RPMI7951 (cell line): ENCODE measurements around the gene LMNTD2. TPM values are rescaled to one million over a fixed set of nuclear protein-coding genes. Genes with fewer than 3 reads are reported as not detected.

Experiments used
- DNase-seq: peaks from one replicate; pipeline ENCODE4 v3.0.0-alpha.2; 2012; ENCODE audit warnings: low read depth
- total RNA-seq: library from RNA; depleted of rRNA; stranded (reverse); fragments of >200 nt; shearing (Covaris generic); gene quantifications from 2 replicates; pipeline ENCODE4 v1.2.3, GENCODE V29; 2014; rRNA removed

Gene LMNTD2, protein sequence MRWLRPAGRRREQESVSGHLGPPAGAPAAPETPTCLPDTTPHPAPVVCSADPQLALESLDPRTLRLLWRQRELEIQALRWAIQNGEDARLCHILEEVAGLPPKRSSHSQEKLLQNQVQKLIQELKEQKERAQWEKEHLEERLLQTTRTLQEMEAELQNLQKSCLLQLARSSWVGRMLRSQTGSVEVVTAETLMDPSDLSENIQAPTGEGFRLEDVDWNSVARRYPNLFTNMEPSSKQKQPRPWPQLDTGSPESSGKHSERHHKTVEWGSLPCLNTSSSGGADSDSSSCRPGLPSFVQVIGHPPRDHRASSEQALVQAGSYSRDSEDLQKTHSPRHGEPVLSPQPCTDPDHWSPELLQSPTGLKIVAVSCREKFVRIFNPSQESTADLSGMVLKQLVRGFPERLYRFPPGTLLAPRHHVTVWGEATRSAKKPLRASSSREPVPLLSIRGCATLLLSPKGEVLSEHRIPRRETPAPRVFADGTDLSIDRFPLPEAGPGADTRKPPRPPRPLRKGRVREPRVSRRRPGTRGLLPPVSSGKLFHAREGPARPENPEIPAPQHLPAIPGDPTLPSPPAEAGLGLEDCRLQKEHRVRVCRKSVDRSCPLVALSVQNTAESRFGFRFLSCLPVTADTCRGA
- total RNA-seq = 0.24 and 0.29 TPM in 2 replicates

DNA sequence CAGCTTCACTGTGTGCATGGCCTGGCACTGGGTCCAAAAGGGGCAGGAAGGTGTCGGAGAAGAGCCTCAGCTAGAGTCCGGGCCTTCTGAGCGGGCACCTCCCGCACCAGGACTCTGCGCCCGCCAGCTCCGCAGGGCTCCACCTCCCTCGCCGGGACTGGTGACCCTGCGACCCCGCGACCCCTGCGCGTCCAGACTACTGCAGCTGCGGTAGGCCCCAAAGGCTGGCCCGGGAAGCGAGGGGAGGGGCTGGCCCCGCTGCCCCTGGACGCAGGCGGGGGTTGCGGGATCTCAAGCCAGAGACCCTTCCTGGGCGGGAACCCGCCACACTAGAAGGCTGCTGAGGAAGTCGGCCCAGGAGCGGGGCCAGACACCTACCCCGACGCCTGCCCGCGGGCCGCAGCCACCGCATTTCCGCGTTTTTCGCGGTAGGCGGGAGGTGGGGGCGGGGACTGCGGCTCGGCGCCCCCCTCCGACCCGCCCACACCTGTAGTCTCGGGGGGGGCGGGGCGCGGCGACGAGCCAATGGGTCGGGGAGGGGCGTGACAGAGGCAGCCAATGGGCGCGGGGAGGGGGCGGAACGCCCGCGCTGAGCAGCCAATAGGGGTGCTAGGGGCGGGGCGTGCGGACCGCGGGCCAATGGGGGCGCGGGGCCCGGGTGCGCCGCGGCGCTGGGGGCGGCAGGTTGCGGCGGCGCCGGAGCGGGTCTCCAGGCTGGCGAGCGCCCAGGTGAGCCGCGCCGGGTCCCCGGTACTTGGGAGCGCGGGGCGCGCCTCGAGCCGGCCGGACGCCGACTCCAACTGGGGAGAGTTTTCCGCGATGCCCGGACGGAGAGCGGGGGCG, at the start of gene LMNTD2, which contains the start of gene RASSF7:
Gene LMNTD2 (minus strand): TSS at position 434 of the 843 bp plus-strand sequence. CDS start 22 bp downstream, at position 412.
Gene RASSF7 (plus strand): TSS at position 666 of the 843 bp plus-strand sequence. CDS start 799 bp downstream, outside the sequence.
- peak; percentile 73 for DNase-seq

DNA sequence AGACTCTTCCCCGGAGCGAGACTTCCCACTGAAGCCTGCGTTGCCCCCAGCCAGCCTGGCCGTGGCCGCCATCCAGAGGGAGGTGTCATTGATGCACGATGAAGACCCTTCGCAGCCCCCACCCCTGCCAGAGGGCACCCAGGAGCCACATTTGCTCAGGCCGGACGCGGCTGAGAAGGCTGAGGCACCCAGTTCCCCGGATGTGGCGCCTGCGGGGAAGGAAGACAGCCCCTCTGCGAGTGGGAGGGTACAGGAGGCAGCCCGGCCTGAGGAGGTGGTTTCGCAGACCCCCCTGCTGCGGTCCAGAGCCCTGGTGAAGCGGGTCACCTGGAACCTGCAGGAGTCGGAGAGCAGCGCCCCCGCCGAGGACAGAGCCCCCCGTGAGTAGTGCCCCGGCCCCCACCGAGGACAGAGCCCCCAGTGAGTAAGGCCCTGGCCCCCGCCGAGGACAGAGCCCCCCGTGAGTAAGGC, 48.8 kb upstream of the LMNTD2 start:
- DNase-seq = no peak

DNA sequence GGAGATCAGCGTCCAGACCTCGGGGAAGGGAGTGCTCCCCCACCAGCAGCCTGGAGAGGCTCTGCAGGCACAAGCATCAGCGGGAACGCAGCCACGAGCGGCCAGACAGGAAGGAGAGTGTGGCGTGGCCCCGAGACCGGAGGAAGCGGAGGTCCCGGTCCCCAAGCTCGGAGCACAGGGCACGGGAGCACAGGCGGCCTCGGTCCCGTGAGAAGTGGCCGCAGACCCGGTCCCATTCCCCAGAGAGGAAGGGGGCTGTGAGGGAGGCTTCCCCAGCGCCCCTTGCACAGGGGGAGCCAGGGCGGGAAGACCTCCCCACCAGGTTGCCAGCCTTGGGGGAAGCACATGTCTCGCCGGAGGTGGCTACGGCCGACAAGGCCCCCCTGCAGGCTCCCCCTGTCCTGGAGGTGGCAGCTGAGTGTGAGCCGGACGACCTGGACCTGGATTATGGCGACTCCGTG, 48.3 kb upstream of the LMNTD2 start:
- DNase-seq = no peak

DNA sequence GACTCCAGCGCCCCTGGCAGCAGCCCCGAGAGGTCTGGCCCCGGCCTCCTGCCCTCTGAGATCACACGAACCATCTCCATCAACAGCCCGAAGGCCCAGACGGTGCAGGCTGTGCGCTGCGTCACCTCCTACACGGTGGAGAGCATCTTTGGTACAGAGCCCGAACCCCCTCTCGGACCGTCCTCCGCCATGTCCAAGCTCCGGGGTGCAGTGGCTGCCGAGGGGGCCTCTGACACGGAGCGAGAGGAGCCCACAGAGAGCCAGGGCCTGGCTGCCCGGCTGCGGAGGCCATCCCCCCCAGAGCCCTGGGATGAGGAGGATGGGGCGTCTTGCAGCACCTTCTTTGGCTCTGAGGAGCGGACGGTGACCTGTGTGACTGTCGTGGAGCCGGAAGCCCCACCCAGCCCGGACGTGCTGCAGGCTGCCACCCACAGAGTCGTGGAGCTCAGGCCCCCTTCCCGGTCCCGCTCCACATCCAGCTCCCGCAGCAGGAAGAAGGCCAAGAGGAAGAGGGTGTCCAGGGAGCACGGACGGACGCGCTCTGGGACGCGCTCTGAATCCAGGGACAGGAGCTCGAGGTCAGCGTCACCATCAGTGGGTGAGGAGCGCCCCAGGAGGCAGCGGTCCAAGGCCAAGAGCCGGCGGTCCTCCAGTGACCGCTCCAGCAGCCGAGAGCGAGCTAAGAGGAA, 47.6 kb upstream of the LMNTD2 start:
- DNase-seq = no peak

DNA sequence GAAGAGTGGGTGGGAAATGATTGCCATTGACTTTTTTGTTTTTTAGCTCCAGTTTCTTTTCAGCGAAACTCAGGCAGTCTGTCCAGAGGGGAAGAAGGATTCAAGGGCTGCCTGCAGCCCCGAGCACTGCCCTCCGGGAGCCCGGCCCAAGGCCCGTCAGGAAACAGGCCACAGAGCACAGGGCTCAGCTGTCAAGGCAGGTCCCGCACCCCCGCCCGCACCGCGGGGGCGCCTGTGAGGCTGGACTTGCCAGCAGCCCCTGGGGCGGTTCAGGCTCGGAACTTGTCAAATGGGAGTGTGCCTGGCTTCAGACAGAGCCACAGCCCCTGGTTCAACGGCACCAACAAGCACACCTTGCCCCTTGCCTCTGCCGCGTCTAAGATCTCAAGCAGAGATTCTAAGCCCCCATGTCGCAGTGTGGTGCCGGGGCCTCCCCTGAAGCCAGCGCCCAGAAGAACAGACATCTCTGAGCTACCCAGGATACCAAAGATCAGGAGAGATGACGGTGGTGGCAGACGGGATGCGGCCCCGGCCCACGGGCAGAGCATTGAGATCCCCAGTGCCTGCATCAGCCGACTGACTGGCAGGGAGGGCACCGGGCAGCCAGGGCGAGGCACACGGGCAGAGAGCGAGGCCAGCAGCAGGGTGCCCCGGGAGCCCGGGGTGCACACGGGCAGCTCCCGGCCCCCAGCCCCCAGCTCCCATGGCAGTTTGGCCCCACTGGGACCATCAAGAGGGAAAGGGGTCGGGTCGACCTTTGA, 46.7 kb upstream of the LMNTD2 start:
- no peak for DNase-seq

DNA sequence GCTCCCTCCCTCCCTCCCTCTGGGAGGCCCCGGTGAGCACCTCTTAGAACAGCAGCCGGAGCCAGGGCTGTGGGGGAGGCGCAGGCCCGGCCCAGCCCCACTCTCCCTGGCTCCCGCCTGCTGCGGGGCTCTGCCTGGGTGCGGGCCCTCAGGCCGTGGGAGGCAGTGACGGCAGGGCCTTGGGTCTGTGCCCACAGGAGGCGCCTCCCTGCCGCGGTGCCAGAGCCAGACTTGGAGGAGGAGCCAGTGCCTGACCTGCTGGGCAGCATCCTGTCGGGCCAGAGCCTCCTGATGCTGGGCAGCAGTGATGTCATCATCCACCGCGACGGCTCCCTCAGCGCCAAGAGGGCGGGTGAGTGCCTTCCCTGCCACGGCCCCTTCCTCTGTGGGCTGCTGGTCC, 45.7 kb upstream of the LMNTD2 start:
- DNase-seq = no peak

DNA sequence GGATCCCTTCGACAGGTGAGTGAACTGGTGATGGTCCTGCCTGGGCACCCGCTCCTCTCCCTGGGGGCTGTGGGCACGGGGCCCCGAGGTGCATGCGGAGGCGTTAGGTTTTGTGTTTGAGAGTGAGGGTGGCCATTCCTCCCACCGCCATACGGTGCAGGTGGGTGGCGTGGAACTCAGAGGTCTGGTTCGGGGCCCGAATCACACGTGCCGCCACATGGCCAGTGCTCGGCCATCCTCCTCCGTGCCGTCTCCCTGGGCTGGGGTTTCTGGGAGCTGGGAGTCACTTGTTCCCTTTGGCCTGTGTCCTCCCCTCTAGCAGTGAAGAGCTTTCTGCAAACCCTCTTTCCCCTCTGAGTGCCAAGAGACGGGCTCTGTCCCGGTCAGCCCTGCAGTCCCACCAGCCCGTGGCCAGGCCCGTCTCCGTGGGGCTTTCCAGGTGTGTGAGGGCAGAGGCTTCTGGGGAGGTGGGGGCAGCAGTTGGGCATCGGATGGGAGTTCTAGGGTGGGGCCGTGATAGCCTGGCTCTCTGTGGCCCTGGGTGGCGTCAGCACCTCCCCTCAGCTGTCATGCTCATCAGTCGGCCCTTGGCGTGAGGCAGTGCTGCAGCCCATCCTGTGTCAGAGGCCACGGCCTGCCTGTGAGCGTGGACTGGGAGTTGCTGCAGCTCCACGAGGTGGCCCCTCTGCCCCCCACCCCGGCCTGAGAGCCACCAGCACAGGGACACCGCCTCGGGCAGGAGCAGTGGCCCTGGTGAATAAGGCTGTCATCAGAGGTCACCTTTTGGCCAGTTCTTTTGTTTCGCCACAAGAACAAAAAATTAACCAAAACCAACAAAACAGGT, 45.0 kb upstream of the LMNTD2 start:
- no peak for DNase-seq

DNA sequence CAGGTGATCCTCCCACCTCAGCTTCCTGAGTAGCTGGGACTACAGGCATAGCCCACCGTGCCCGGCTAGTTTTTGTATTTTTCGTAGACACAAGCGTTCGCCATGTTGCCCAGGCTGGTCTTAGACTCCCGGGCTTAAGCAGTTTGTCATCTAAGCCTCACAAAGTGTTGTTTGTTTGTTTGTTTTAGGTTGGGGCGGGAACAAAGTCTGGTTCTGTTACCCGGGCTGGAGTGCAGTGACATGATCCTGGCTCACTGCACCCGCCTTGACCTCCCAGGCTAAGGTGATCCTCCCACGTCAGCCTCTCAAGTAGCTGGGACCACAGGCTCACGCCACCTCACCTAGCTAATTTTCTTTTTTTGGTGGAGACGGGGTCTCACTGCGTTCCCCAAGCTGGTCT, 42.6 kb upstream of the LMNTD2 start:
- no peak for DNase-seq

DNA sequence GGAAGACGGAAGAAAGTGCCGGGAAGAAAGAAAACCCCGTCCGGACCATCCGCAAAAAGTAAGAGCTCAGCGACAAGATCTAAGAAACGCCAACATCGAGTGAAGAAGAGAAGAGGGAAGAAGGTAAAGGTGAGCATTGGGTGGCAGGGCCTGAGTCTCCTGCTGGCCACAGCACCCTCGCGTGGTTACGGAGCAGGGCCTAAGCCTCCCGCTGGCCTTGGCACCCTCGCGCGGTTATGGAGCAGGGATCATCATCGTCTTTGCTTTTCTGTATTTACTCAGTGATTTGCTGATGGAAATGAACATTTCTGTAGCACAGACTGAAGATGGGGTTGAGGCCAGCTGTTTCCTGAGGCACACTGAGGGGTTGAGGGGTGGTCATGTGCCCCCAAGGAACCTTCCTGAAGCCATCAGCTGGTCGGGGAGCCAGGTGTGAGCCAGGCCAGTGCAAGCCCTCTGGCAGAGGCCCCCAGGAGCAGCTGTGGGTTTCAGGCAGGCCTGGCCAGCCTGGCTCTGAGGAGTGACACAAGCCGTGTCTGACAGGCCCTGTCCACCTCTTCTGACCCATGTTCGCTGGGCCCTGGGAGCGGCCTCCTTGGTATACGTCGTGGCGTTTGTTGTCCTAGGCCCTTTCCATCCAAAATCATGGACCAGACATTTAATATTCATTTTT, 41.2 kb upstream of the LMNTD2 start:
- DNase-seq = no peak

DNA sequence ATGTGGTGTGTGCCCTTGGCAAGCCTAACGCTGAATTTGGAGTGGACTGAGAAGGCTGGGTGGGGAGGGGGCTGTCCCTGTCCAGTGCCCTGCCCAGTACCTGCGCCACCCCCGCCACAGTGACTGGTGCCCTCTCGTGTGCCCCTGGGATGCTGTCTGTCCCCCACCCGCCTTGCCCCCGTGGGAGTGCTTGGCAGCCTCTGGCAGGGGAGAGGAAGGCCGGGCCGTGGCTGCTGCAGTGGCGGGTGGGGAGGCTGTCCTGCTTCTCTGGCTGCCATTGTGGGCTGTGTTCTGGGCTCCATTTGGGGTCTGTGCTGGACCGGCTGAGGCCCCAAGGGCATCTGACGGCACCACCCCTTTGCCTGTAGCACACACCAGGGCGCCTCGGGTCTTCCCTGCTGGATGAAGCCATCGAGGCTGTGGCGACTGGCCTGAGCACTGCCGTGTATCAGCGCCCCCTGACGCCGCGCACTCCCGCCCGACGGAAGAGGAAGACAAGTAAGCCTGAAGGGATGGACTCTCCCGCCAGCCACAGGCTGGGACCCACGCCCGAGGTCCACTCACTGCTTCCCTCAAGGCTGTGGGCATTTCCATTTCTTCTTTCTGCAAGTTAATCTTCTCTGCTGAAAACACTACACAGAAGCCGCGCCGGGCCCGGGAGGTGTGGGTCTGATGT, 37.6 kb upstream of the LMNTD2 start:
- no peak for DNase-seq

DNA sequence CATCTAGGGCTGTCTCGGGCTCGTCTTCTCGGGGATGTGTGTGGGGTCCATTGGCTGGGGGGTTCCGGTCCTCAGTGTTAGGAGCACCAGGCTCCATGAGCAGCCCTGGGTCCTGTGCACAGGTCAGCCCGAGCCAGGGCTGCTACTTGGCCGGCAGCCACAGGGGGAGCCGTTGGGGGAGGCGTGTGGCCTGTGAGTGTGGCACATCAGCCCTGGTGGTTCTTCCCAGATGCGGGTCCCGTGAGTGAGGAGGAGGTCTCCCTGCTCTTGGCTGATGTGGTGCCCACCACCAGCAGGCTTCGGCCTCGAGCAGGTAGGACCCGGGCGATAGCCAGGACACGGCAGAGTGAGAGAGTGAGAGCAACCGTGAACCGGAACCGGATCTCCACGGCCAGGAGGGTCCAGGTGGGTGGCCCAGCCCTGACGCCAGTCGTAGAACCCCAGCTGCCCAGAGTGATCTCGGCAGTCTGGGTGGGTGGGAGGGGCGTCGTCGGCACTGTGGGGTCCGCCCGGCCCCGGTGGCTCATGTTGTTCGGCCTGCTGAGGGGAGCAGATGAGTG, 36.7 kb upstream of the LMNTD2 start:
- DNase-seq = no peak

DNA sequence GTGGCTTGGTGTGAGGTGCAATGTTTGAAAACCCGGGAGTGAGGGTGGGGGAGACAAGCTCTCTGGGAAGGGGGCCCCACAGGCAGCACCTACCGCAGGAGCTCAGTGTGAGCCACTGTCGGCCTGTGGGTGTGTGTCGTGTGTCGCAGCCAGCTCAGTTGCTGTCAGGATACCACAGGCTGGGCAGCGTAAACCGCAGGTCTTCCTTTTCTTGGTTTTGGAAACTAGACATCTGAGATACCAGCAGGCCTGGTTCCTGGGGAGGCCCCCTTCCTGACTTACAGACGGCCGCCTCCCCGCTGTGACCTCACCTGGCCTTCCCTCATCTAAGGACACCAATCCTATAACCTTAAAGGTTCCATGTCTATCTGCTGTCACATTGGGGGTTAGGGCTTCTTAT, 35.8 kb upstream of the LMNTD2 start:
- DNase-seq = no peak

DNA sequence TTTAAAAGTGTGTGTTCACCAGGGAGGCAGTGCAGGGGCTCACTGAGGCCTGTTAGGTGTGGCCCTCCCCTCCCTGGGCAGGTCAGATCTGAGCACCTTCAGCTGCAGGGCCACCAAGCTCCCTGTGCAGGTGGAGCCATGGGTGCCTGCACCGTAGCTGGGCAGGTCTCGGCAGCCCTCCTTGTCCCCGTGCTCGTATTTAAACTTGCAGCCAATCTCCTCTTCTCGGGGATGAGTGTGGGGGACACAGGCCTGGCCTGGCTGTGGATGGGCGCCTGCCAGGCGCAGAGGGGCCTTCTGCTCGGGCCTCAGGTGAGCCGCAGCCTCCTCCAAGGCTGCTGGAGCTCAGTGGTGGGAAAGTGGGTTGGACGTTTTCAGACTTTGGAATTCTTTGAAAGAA, 34.9 kb upstream of the LMNTD2 start:
- no peak for DNase-seq

DNA sequence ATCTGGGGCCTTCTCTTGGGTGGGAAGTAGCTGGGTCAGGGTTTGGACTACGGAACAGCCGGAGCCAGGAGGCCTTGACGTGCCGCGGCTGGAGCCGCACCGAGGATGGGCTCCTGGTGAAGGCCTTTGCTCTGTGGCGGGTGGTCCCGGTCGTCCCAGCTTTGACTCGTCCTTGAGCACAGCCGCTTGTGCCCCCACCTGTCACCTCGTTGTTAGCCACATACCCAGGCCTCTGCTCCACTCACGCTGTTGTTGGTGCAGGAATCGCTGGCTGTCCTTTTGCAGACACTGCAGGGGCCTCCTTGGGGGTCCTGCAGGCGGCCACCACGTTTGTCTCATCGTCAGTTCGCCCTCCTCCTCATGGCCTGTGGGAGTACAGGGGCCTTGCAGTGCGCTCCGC, 32.8 kb upstream of the LMNTD2 start:
- no peak for DNase-seq

DNA sequence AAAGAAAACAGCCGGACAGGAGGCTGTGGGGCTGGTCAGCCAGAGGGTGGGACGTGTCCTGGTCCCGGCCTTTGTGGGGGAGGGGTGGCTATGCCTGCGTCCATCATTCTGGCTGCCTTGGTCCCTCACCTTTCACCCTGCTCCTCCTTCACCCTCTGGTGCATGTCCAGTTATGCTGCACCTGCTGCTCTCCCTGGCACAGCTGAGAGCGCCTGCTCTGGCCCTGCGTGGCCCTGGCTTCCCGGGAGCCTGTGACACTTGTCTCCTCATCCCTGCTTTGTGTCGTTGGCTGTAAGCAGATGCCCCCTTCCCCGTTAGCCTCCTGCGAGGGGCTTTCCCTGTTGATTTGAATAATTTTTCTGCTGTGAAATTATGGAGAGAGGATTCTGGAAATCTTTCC, 32.4 kb upstream of the LMNTD2 start:
- no peak for DNase-seq

DNA sequence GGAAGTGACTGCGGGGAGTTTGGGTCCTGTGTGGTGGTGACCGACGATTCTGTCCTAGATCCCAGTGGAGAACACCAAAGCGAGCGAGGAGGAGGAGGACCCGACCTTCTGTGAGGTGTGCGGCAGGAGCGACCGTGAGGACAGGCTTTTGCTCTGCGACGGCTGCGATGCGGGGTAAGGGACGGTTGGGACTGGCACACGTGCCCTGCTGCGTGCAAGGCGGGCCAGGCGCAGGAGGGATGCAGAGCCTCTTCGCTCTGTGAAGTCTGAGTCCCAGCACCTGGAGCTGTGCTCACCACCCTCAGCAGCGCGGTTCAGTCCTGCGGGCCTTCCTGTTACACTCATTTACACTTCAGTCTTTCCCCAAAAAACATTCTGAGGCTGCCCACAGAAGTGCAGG, 32.0 kb upstream of the LMNTD2 start:
- DNase-seq = no peak

DNA sequence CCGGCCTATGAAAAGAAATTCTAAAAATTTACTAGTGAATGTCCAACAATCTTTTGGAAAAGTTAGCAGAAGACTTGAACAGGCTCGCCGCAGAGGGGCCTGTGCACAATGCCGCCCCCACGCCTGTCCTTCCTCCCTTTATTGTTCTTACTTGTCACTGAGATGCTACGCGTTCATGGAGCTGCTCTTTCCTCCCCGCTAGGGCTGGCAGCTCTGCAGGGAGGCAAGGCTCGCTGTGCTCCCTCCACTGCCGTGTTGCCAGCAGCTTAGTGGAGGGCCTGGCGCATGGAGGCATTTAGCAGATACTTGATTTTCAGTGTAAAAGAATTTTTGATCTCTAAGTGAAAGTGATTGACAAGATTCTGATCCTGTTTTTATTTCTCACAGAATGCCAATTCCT, 30.5 kb upstream of the LMNTD2 start:
- no peak for DNase-seq

DNA sequence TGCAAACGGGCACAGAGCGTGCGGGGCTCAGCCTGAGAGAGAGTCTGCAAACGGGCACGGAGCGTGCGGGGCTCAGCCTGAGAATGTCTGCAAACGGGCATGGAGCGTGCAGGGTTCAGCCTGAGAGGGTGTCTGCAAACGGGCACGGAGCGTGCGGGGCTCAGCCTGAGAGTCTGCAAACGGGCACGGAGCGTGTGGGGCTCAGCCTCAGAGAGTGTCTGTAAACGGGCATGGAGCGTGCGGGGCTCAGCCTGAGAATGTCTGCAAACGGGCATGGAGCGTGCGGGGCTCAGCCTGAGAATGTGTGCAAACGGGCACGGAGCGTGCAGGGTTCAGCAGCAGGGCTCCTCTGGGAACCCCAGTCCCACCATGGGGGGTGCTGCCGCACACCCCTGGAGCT, 29.3 kb upstream of the LMNTD2 start:
- no peak for DNase-seq
